Measurements from ENCODE around the gene NCOA5.

Gene NCOA5
- 28.9 to 56.2 (median 54.0) reads per million in 3 experiments for total RNA-seq

DNA sequence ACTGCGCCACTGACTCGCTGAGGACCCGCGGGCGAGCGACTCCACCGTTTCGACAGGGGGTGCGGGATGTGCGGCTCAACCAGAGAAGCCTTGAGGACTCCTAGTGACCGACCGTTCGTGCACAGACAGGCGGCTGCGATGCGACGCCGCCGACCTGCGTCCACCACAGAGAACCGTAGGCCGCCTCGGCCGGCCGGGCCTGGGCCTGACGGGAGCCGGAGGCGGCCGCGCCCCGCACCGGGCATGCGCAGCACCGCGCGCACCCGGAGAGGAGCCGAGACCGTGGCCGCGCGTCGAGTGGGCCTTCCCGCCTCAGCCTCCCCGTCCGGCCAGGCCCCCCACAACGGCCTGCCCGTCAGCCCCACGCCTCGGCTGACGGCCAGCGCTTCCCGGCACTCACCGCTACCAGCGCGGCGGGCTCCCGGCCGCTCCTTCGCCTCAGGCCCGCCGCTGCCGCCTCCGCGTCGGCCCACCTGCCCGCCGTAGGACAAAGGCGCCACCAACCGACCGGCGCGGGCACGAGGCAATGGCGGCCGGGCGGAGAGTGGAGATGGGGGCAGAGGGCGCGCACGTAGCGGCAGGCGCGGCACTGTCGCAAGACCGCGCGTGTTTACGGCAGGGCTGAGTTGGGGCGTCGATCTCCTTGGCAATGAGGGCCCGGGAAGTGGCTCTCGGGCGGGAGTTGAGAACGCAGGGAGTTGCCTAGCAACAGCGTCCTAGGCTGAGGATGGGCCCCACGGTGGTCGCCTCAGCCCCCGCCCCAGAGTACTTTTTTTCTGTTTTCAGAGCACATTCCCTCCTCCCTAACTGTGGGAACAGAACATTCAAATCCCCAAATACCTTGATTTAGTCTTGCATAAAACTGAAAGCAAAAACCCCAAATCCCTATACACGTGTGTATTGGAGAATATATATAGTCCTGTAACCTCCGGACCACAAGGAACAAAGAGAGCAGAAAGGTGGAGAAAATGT is at the start of gene NCOA5:
Gene NCOA5, minus strand, starts transcription at position 546 of the 972 bp plus-strand sequence. CDS start 10,538 bp downstream, outside the sequence.
- peak; percentile 93 for DNase-seq

DNA sequence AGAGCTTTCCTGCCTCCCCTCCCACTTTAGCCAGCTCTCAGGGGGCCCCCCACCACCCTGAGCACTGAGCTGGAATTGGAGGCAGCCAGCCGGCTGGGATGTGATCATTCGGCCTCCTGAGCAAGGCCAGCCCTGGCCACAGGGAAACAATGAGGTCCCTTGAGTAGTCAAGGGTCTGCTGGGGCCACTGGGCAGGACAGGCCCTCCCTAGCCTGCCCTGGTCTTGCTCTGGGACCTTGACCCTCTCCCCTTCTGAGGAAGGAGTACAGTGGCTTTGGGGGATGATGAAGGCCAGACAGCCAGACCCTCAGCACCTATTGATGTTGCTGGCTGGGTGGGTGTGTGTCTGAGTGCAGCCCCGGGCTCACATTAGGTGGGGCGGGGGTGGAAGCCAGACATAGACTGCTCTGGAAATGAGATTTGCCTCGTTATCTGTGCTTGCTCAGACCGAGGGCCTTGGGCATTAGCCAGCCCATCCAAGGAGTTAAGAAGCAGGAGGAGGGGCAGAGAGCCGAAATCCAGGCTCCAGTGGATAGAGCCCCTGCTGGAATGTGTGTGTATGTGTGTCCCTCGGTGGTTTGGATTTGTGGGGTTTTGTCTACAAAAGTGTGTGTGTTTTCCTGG is 49.6 kb upstream of the NCOA5 start:
- DNase-seq, result no peak

DNA sequence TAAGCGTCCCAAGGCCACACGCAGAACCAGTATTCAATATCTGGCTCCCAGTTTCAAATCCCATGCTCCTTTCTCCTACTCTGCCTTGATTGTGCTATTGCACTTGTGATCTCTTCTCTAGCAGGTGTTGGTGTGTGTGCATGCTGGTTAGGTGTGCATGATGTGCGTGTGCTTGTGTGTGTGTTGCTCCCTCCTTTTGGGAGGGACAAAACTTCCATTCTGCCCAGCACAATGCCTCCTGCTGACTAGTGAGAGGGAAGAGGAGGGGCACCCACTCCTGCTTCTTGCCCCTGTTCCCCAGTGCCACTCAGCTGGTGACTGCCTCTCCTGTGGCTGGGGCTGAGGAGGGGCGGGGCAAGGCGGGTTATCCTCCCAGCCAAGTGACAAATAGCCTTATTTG is 48.1 kb upstream of the NCOA5 start:
- DNase-seq, result no peak

DNA sequence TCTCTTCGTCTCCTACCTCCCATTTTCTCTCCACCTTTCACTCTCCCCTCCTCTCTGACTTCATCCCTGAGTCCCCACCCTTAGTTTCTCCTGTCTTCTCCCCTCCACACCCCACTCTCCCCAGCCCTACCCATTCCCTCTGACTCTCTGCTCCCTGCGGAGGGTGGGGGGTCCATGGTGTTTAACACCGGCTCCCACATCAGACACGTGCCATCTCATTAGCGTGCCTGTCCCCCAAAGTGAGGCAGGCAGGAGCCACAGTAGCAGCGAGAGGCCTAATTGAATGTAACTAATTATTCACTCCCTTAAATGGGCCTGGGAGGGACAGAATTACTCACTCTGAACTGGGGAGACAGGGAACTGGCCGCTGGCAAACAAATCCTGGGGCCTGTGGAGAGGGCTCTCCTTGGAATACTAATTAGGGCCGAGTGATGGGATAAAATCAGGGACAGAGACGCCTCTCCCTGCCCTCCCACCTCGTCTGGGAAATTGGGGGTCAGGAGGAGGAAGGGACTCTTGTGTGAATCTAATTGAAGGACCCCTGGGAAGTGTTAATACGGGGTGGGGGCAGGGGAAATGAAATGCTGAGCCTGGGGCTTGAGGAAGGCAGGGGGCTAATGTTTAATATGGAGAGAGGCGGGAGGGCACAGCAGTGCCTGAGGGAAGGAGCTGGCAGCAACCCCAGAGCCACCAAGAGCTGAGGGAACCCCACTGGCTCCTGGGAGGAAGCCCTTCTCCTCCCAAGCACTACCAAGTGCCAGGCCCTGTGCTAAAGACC is 46.3 kb upstream of the NCOA5 start:
- DNase-seq, result no peak

DNA sequence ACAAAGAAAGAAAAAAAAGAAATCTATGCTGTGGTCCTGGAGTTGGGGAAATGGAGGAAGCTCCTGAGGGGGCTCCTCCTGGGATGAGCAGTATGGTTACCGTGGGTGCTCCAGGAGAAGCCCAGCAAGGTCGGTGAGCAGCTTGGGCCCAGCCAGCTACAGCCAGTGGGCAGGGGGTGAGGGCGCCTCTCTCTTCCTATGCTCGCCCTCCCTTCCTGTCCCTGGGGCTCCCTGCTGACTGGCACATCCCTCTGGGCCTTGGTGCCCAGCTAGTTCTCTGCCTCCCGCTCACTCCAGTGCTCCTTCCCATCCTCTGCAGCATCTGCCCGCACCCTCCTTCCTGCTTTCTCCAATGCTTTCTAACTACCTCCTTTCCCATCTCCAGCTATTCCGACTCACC is 45.0 kb upstream of the NCOA5 start:
- no peak for DNase-seq

DNA sequence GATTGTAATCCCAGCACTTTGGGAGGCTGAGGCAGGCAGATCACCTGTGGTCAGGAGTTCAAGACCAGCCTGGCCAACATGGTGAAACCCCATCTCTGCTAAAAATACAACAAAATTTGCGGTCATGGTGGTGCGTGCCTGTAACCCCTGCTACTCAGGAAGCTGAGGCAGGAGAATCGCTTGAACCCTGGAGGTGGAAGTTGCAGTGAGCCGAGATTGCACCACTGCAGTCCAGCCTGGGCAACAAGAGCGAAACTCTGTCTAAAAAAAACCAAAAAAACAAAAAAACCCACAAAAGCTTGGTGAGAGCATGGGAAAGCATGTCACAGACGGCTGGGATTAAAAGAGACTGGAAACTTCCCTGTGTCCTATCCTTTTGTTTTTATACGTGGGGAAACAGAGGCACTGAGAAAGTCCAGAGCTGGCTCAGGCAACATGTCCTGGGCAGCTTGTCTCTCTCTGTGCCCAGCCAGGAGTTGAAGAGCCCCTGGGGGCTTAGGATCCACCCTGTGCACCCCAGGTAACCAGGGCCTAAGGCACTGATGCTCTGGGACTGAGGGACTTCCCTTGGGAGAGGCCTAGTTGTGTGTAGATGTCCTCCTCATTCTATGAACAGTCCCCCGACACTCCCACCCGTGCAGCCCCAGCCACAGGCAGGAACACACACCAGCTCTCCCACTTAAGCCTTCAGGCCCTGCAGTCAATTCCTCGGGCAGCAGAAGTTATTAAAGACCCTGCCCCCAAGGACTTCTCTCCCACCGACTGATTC is 44.3 kb upstream of the NCOA5 start:
- DNase-seq, result no peak

DNA sequence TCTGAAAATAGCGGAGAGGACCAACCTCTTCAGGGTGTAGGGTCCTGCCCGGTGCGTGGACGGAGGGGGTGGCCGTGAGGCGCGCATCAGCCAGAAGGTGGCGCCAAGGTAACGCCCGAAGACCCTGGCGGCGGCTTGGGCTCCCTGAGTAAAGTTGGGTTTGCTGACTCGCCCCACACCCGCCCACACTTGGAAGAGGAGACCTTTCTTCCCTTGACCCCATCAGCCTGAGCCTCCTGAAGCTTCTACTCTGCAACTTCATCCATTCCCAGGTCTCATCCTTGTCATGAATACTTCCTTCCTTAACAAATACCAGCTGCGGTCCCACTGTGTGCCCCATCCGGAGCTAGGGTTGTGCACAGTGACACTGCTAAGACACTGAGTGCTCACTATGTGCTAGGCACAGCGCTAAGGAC is 43.0 kb upstream of the NCOA5 start:
- peak; percentile 32 for DNase-seq

DNA sequence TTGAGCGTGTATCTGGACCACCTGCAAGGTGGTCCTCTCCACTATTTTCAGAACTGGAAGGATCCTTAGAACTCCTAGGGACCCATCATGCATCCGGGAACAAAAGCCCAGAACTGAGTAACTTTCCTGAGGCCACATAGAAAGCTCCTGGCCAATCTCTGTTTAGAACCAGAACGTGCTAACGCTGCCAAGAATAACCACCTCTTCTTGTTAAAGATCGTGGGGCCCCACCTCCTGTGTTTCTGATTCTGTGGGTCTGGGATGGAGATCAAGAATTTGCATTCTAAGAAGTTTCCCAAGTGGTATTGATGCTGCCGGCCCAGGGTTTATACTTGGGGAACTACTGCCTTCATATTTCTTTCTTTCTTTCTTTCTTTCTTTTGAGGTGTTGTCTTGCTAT is 41.6 kb upstream of the NCOA5 start:
- no peak for DNase-seq

DNA sequence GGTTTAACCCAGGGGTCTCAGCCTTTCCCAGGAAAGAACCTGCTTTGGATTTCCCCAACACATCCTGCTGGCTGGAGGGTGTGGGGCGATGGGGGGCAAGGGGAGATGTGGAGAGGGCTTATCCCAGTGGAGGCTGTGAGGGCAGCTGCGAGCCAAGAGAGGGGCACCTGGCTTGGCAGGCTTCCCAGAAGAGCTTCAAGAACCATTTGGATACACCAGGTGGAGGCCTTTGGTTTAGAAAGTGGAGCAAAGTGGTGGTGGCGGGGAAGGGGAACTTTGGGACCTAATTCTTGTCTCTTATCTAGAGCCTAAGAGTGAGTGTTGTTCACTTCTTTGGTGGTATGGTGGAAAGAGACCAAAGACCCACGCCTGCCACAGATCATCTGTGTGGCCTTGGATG is 40.8 kb upstream of the NCOA5 start:
- DNase-seq, result no peak

DNA sequence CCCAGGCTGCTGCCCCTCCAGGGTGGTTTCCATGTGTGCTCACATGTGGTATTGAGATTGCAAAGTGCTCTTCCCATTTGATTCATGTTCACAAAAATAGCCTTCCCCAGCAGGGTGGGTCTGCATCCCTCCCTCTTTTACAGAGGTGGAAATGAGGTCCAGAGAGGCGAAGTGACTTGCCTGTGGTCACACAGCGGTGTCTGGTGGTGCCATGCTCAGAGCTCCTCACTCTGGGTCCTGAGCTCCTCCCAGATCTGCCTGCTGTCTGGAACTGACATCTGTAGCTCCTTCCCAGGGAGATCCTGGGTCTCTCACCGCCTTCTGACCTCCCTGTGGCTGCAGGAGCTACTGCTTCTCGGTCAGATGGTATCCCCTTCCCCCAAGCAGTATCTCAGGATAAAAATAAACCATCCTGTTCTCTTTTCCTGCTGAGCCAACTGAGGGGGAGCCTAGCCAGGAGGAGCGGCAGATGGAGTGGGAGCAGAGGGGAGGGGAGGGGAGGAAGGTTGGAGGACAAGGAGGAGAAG is 40.3 kb upstream of the NCOA5 start:
- DNase-seq, result no peak

DNA sequence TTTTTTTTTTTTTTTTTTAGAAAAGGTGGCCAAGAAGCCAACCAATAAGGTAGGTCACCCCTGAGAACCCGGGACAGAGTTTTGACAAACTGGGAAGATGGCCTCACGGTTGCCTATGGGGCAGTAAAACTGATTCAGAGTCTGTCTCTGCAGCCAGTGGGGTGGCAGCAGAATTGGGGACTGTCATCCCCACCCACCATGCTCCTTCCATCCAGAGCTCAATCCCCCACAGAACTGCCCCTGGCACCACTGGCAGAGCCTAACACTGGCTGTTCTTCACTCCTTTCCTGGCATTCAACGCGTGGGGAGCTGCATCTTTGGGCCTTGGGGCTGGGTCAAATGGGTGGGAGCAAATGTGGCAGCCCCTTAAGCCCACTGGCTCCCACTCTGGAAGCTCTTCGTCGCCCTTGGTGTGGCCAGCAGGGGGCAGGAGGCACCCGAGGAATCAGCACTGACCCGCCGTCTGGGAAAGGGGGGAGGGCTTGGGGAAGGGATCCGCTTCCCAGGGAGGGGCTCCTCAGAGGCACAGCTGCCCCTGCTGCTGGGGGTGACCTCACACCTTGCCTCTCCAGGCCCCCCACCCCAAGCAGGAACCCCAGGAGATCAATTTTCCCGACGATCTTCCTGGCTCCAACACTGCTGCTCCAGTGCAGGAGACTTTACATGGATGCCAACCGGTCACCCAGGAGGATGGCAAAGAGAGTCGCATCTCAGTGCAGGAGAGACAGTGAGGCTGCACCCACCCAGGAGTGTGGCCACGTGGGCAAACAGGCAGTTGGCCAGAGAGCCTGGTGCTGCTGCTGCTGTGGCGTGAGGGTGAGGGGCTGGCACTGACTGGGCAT is 38.8 kb upstream of the NCOA5 start:
- no peak for DNase-seq

DNA sequence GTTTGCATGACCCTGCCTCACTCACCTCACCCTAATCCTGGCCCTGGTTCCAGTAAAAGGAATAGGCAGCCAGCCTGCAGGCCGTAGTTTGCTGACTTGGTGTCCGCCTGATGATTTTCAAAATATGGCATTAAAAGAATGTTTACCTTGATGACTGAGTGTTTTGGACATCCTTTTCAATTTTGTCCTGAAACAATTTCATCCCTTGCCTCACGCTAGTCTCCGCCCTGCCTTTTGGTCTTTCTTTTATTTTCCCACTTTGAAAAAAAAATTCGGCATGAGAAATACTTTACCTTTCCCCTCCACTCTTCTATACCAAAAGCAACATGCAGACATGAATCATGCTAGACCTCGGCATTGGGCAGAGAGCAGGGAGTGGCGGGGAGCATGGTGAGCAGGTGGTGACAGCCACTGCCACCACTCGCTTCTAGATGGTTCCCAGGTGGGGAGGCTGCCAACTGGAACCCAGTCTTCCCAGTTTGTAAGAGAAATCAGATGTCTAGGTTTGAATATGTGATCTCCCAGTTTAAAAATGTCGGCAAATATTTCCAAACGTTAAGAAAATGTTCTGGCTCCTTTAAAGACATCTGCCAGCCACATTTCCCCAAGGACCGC is 37.7 kb upstream of the NCOA5 start:
- DNase-seq, result no peak

DNA sequence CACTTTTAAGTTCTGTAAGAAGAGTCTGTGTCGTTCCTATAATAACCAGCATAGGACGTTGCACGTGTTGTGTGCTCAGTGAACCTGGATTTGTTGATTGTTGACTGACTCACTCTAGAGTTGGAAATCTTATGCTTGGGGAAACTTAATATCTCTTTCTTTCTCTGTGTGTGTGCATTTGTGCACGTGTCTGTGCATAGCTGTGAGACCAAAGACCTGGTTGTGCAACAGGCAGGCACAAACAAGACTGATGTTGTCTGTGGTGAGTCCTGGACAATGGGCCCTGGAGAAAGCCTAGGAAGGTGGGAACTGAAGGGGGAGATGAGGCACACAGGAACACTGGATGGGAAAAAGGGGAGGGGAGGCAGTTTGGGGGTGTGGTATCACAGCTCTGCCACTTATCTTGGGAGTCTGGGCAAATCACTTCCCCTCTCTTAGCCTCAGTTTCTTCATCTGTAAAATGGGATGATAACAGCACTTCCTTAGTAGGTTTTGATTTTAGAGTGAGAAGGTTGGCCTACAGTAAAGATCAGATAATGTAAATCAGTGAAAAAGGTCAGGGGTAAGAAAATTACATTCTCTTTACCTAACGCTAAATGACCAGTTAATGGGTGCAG is 36.8 kb upstream of the NCOA5 start:
- no peak for DNase-seq

DNA sequence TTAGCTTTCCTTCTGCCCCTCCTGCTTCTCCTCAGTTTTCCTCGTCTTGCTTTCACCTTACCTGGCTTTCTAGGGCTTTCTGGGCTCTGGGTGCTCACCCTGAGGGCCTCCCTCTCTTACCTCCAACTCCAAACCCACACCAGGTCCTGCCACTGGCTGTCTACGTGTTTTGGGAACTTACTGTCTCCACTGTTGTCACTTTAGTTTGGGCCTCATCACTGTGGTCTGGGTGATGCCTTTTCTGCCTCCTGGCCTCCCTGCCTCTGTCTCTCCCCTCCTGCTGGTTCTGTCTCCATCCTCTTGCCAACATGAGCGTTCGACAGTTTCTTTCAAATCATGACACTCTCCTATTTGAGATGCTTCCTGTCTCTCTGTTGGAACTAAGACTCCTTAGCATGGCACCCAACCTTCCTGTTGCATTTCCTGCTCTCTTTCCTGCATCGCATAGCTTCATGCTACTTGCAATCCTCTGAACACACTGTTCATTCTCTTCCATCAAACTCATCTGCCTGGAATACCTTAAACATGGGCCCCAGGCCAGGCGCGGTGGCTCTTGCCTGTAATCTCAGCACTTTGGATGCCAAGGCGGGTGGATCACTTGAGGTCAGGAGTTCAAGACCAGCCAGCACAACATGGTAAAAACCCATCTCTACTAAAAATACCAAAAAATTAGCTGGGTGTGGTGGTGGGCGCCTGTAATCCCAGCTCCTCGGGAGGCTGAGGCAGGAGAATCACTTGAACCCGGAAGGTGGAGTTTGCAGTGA is 33.9 kb upstream of the NCOA5 start:
- DNase-seq, result no peak

DNA sequence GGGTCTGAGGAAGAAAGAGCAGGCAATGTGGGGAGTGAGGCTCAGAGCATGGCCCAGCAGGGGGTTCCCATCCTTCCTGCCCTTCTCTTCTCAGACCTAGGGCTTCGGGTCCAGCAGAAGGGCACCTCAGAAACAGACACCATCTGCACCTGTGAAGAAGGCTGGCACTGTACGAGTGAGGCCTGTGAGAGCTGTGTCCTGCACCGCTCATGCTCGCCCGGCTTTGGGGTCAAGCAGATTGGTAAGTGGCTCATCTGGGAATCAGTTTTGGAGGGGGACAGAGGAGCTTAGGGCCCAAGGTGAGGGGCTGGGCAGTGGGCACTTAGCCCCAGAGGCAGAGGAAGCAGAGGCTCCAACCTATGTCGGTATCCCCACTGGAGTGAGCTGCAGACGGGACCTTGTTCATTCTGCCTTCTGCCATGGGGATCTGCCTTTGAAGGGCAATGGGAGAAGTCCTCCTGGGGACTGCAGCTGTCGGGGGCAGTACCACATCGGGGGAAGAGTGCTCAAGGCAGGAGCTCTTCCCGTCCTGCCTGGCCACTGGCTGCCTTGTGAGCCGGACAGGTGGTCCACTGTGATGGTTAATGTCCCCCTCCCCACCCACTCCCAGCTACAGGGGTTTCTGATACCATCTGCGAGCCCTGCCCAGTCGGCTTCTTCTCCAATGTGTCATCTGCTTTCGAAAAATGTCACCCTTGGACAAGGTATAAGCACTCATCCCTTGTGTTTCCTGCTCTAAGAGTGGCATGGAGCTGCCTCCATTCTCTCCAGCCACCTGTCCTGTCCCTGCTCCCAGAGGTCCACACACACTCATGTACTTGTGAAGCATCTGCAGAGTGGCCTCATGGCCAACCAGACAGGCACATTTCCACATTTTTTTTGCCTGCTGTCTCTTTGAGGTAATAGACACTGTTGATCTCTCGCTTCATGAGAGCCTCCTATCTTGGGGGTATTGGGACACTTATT is 33.0 kb upstream of the NCOA5 start:
- no peak for DNase-seq

DNA sequence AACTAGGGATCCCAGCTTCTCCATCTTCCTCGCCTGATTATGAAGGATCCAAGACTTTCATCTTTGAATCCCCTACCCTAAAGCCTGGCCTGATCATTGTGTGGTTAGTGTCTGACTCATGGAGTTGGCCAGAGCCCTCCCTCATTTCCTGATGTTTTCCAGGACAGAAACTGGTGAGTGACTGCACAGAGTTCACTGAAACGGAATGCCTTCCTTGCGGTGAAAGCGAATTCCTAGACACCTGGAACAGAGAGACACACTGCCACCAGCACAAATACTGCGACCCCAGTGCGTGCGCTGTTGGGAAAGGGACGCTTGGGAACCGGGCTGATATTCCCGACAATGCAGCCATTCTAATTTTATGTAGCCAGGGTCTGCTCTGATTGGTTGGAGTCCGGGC is 32.3 kb upstream of the NCOA5 start:
- DNase-seq, result no peak

DNA sequence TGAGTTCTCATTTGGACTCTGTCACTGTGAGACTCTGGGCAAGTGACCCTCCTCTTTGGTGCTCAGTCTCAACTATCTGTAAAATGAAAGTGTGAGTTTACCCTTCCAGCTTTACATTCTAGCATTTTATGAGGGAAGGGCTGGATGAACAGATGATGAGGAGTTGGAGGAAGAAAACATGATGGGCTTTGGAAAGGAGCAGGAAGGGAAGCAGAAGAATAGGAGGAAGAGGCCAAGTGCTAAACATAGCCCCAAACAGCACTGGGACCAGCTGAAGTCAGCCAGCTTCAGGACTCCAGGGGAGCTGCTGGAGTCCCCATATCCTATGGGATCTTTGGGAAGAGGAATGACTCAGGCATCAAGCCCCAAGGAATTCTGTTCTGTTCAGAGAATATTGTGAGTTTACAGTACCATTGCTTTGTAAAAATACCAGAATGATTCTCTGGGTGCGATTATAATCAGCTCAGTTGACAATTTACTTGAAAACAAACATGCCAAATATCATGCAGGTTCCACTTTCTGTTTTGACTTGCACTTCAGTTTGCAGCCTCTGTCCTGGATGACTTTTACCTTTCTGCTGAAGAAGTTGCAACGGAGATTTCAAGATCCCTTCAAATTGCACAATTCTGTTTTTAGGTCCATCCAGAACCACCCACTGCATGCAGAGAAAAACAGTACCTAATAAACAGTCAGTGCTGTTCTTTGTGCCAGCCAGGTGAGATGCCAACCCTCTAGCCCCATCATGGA is 31.6 kb upstream of the NCOA5 start:
- no peak for DNase-seq

DNA sequence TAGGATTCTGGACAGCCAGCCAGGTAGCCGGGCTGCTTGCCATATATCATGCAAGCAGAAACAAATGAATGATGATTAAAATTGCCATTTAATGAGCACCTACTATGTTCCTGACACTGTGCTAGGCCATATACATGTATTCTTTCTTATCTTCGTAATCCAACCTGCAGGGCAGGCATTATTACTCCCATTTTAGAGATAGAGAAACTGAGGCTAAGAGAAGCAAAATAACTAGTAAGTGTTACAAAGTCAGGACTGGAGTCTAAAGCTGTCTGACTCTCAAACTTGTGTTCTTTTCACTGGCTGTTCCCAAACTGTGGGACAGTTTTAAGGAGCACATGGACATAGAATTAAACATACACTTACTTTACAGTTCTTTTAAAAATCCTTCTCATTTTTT is 30.4 kb upstream of the NCOA5 start:
- DNase-seq, result no peak

Data from central memory CD4-positive, alpha-beta T cell (primary cell).